Right ventricle myocardium inferior (tissue), 1 donor: Measurements from ENCODE around the gene RNF175. TPM values are rescaled to one million over a fixed set of nuclear protein-coding genes. Genes with fewer than 3 reads are reported as not detected.
"Not testable (repeated sequence)": the region's sequence is repeated elsewhere in the genome, so short reads cannot be mapped to it uniquely, and the experiment has no call there.

Experiments used
- ATAC-seq: fragments of 200-7000 bp; cut with Tn5 transposase; one replicate; pipeline ENCODE4 v1.9.1; 2020; ENCODE audit warnings: mild to moderate bottlenecking, moderate library complexity
- DNase-seq: peaks from one replicate; pipeline ENCODE4 v3.0.0; 2021; ENCODE audit errors: missing footprints
- intact Hi-C: fragments of 100-400 bp; cut with DNase I; formaldehyde crosslinking; loops from one replicate; pipeline ENCODE4 v1.11.0; 2022
- total RNA-seq: library from RNA; stranded (reverse); fragmentation: NEBNext Ultra II Directional; extraction: Animal tissue kit (Norgen Biotek cat#: 25700); gene quantifications from one replicate; pipeline ENCODE4 v1.2.1, GENCODE V29; 2021
- donor health status: DM: no; HTN: yes; CAD: no; lungs with severe emphysema.

The RNF175 gene
- total RNA-seq, 1 donor from 2014 or later: 0.30 TPM

- ATAC-seq (no peak), DNase-seq (no peak)
- intact Hi-C loops: no loop called here
Observed at GRCh38 chr4:153713866-153714646, 45.8 kb downstream of the RNF175 start.

DNA sequence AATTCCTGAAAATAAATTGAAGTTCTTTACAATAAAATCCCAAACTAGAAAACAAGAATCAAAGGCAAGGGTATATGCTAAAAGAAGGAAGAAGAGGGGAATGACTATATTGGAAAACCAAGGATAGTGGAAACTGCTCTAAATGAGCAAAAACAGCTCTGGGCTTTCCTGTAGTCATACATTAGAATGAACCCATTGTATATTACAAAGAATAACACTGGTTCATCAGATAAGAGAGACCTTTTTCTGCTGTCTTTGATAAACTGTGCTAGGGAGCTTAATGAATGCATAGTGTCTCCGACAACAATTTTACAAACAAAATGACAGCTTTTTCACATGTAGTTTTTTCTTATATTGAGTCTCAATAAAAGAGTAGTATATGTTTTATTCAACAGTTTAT lies 49.1 kb downstream of the RNF175 start:
- ATAC-seq (no peak), DNase-seq (no peak)
- intact Hi-C loops: no loop called here

GRCh38 chr4:153706519-153706918 lies 53.3 kb downstream of the RNF175 start:
- intact Hi-C loops: no loop called here
- no peak for ATAC-seq

GRCh38 chr4:153705743-153706468 lies 53.9 kb downstream of the RNF175 start:
- no peak for DNase-seq
- ATAC-seq: no peak
- intact Hi-C loops: no loop called here

More at GRCh38 chr4:153706519-153706918, 53.3 kb downstream of the RNF175 start:
- DNase-seq: no peak

DNA sequence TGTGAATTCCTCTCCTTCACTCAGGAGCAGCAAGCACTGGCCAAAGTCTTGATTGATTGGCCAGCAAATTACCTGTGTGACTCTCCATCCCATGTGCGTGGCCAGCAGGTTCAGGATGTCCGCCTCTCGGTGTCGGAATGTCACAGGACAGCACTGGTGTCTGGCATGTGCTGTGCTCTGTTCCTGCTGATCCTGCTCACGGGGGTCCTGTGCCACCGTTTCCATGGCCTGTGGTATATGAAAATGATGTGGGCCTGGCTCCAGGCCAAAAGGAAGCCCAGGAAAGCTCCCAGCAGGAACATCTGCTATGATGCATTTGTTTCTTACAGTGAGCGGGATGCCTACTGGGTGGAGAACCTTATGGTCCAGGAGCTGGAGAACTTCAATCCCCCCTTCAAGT lies 55.3 kb downstream of the RNF175 start:
- no peak for ATAC-seq
- DNase-seq: no peak
- intact Hi-C loops: no loop called here

DNA sequence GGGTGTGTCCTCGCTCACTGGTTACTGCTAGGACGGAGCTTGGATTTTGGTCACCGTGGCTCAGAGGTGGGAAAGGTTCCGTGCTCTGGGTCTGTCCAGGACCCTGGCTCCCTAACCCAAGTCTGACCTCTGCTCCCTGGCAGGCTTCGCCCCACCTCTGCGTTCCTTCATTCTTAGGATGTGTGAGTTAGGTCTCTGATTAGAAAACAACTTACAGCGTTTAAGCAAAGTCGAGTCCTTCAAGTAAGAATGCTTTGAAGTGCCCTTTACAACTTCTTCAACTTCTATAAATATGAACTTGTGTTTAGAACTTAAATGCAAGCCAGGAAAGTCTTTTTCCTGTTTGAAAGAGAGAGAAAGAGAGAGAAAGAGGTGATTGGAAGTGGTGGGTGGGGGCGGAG lies 74.9 kb downstream of the RNF175 start:
- intact Hi-C loops: no loop called here
- ATAC-seq: peak; percentile 39
- DNase-seq: no peak

DNA sequence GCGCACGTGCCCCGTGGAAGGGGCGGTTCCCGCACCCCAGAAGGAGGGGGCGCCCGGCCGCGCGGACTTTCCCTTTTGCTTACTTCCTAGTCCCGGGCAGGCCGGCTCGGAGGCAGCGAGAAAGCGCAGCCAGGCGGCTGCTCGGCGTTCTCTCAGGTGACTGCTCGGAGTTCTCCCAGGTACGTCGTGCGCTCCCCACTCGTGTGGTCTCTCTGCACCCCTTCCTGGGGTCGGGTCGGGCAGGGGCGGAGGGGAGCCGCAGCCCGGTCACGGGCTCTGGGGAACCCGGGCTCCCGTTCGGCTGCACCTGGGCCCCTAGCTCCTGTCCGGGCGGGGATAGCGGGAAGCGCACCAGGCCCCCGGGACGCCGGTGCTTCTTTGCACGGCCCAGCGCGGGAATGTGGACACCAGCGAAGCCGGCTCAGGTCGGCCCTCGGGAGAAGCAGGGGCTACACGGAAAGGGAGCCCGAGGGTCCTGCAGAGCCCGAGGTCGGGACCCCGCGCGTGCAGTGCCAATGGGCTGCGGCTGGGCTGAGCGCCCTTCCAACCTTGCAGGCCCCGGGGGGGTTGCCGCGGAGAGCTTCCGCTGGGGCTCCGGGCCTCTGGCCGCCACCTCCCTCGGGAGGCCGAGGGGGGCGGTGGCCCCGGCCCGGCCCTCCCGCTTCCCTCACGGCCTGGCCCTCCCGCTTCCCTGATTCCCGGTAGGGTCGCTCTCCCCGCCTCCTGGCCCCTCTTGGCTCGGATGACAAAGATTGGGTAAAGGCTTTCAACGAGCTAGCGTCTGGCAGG lies 75.4 kb downstream of the RNF175 start, which contains the start of gene TLR2:
Gene TLR2, plus strand, starts transcription at position 99 of the 789 bp plus-strand sequence. CDS start 18,628 bp downstream, outside the sequence.
- intact Hi-C loops: no loop called here
- peak; percentile 94 for DNase-seq
- ATAC-seq: peak; percentile 80

GRCh38 chr4:153683763-153684181 lies 76.1 kb downstream of the RNF175 start:
- no peak for ATAC-seq
- DNase-seq: no peak
- intact Hi-C loops: no loop called here

- intact Hi-C loops: no loop called here
- ATAC-seq (no peak), DNase-seq (no peak)
Observed at GRCh38 chr4:153679486-153679885, 80.3 kb downstream of the RNF175 start.

DNA sequence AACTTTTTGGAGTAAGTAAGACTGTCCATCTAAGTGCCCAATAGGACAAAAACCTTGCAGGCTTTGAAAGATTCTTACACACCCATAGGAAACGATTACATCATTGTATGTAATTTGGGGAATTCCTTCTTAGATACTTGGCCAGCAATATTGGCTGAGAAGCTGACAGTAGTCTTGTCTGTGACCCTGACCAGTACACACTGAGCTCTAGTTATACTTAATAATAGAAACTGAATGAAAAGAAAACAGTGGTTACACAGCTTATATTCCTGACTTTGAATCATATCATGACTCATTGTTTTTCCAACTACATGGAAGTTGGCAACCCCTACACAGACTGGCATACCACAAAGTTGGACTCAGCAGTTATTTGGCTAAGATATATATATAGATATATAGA lies 82.8 kb downstream of the RNF175 start:
- DNase-seq (no peak), ATAC-seq (no peak)
- intact Hi-C loops: no loop called here

DNA sequence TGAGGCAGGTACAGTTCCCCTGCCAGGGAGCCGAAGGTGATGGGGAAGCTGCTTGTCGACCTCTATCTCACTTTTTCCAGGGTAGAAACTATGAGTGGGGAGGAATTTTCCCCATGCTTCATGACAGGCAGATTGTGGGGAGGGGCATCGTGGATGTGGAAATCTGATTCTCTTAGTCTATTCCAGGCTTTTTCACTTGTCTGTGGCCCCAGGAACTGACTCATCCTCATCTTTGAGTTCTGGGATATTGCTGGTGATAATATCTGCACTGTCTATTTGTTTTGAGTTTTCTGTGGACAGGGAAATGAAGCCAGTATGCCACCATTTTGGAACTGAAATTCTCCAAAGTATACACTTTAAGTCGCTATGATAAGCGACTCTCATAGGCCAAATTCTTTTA lies 83.3 kb downstream of the RNF175 start:
- DNase-seq (no peak), ATAC-seq (no peak)
- intact Hi-C loops: no loop called here

- no peak for ATAC-seq
- DNase-seq: no peak
- intact Hi-C loops: no loop called here
Observed at GRCh38 chr4:153669838-153670237, 90.0 kb downstream of the RNF175 start.

DNA sequence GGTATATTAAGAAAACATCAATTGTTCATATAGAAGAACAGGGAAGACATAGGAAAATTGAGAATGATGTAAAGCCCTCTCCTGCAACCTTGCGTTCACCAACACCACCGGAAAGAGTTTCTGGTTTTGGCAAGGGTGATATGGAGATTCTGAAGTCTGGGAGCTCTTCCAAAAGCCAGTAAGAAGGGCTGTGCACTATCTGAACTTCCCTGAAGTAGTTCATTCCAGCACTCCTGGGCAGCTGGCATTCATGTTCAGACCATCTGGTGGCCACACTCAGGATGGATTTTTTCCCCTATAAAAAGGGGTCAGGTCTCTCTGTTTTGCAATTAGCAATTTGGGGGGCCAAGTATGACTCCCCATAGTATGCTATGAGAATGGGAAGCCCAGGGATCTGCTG lies 91.2 kb downstream of the RNF175 start:
- intact Hi-C loops: no loop called here
- no peak for ATAC-seq

DNA sequence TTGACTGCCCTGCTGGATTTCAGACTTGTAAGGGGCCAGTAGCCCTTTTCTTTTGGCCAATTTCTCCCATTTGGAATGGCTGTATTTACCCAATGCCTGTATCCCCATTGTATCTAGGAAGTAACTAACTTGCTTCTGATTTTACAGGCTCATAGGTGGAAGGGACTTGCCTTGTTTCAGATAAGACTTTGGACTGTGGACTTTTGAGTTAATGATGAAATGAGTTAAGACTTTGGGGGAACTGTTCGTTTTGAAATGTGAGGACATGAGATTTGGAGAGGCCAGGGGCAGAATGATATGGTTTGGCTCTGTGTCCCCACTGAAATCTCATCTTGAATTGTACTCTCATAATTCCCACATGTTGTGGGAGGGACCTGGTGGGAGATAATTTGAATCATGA lies 93.3 kb downstream of the RNF175 start:
- DNase-seq, intact Hi-C loops, ATAC-seq: not testable (repeated sequence)

More for the DNA sequence above, 91.2 kb downstream of the RNF175 start:
- no peak for DNase-seq

DNA sequence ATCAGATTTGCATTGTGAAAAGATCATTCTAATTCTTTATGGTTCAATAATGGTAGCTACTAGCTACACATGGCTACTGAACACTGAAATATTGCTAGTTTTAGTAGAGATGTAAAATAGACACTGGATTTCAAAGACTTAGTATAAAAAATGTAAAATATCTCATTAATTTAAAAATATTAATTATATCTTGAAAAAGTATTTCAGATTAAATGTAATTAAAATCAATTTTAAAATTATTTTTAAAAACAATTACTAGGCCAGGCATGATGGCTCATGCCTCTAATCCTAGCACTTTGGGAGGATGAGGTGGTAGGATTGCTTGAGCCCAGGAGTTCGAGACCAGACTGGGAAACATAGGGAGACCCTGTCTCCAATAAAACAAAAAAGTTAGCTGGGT lies 96.2 kb downstream of the RNF175 start:
- ATAC-seq (no peak), DNase-seq (no peak)
- intact Hi-C loops: no loop called here

- intact Hi-C loops: no loop called here
- ATAC-seq: no peak
- DNase-seq: no peak
Observed at GRCh38 chr4:153661908-153662307, 97.9 kb downstream of the RNF175 start.

GRCh38 chr4:153661215-153661822 lies 98.5 kb downstream of the RNF175 start:
- intact Hi-C loops: no loop called here
- DNase-seq: no peak
- ATAC-seq: peak; percentile 37
